HG03571 (cell line): Measurements from ENCODE around the gene SCYL3.
"Not testable (repeated sequence)": the region's sequence is repeated elsewhere in the genome, so short reads cannot be mapped to it uniquely, and the experiment has no call there.

Experiments
- ATAC-seq: cut with Tn5 transposase; IDR thresholded peaks from one replicate; pipeline ENCODE4 v1.9.1; 2021; ENCODE audit not compliant: unreplicated experiment

The SCYL3 gene, protein sequence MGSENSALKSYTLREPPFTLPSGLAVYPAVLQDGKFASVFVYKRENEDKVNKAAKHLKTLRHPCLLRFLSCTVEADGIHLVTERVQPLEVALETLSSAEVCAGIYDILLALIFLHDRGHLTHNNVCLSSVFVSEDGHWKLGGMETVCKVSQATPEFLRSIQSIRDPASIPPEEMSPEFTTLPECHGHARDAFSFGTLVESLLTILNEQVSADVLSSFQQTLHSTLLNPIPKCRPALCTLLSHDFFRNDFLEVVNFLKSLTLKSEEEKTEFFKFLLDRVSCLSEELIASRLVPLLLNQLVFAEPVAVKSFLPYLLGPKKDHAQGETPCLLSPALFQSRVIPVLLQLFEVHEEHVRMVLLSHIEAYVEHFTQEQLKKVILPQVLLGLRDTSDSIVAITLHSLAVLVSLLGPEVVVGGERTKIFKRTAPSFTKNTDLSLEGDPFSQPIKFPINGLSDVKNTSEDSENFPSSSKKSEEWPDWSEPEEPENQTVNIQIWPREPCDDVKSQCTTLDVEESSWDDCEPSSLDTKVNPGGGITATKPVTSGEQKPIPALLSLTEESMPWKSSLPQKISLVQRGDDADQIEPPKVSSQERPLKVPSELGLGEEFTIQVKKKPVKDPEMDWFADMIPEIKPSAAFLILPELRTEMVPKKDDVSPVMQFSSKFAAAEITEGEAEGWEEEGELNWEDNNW

GRCh38 chr1:169893645-169894423 lies at the start of gene SCYL3:
Gene SCYL3 (minus strand): TSS chr1:169893896. CDS start chr1:169888840, 5,056 bp downstream.
- peak; percentile 86 for ATAC-seq

- ATAC-seq = no peak
Measured at GRCh38 chr1:169941982-169942830, 48.5 kb upstream of the SCYL3 start.

DNA sequence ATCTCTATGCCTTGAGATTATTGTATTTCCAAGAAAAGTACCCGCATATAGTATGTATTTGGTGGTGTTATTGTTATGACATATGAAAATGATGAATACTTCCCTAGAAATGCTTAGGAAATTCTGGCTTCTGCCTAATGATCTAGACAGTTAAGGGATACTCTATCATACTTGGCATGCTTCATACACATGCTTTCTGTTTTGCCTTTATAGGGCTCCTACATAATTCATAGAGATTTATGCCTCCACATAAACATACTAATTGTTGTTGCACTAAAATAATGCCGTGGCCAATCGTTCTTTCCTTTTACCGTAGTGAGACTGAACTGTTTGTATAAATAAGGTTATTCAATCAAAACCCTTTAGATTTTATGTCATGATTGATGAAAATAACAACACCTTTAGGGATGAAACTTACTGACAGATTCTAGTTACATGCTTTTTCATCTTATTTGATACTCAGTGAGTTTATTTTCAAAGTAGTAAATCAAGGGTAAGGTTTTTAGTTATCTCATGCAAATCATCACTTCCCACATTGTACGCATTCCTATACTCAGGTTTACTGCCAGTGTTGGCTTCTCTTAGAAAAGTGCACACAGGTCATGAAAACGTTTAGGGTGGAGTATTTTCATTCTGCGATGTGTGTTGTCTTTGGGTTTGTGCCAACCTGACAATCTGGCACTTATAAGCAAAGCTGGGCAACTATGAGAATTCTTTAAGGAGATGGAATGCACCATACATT lies 40.5 kb upstream of the SCYL3 start:
- no peak for ATAC-seq

DNA sequence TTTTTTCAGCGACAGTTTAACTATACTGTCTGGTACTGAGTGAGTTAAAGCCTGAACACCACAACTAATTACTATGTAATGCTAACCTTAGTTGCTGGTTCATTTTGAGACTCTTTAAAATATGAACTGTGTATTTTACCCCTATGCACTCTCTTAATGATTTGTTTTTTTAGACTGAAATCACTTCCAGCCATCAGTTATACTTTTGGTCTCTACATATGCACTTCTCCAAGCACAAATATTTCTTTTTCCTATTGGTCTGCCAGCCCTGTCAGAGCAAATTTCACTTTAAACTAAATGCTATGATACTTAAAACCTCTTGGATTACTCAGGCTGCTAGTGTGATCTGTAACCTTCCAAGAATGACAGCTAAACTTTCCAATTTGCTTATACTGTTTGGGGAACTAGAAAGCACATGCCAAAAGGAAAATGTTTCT lies 38.1 kb upstream of the SCYL3 start:
- ATAC-seq = no peak

- ATAC-seq = no peak
Measured at GRCh38 chr1:169929210-169929526, 35.5 kb upstream of the SCYL3 start.

GRCh38 chr1:169928438-169929209 lies 34.9 kb upstream of the SCYL3 start:
- ATAC-seq = peak; percentile 75

- peak; percentile 54 for ATAC-seq
Measured at GRCh38 chr1:169925505-169926482, 32.1 kb upstream of the SCYL3 start.

- no peak for ATAC-seq
Measured at GRCh38 chr1:169924829-169925228, 31.1 kb upstream of the SCYL3 start.

- ATAC-seq = no peak
Measured at GRCh38 chr1:169924063-169924462, 30.4 kb upstream of the SCYL3 start.

DNA sequence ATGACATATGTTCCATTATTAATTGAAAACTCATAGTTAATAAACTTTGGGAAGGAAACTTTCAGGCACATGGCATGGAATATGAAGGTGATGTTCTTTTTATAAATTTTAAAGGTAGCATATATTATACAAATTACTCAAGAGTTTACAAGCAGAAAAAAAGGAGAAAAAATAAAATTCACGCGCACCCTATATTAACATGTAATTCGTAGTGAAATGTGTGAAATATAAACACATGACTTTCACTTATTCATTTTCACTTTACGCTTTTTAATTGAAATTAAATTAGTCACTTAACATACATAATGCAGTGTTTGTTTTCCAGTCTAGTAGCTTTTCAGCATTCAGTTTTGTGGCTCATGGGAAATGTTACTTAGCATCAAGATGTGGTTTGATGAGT lies 27.4 kb upstream of the SCYL3 start:
- ATAC-seq = no peak

- ATAC-seq = no peak
Measured at GRCh38 chr1:169918927-169919326, 25.2 kb upstream of the SCYL3 start.

GRCh38 chr1:169918220-169918619 lies 24.5 kb upstream of the SCYL3 start:
- ATAC-seq = not testable (repeated sequence)

GRCh38 chr1:169915150-169915549 lies 21.5 kb upstream of the SCYL3 start:
- ATAC-seq = no peak

DNA sequence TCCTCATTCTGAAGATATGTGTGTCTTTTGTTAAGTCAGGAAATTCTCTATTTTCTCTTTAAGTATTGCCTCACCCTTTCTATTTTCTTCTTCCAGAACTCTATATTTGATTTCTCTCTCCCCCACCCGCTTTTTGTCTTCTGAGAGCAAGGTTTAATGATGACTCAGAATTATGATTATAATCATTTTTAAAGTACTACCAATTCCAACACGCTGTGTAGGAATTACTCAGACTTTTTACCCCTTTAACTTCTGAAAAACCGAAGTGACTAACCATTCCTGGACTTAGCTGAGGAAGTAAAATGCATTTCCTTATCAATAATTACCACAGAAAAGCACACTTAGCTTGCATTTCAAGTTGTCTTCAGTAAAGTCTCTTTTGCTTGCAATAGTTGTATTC lies 20.8 kb upstream of the SCYL3 start:
- ATAC-seq = no peak

DNA sequence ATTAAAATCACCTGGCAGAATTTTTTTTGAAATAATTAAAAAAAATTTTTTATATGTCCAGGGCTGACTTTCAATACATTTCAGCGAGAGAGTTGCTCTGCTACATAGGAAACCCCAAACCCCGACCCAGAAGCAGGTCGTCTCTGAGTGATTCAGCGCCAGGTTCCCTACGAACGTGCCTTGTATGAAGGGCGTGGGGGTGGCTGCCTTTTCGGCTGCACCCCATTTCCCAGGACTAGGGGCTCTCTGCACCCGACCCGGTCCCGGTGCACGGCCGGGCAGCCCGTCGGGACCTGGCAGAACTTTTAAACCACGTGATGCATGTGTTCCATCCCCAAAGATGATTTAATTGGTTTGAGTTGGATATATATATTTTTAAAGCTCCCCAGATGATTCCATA lies 15.8 kb upstream of the SCYL3 start:
- ATAC-seq = no peak

DNA sequence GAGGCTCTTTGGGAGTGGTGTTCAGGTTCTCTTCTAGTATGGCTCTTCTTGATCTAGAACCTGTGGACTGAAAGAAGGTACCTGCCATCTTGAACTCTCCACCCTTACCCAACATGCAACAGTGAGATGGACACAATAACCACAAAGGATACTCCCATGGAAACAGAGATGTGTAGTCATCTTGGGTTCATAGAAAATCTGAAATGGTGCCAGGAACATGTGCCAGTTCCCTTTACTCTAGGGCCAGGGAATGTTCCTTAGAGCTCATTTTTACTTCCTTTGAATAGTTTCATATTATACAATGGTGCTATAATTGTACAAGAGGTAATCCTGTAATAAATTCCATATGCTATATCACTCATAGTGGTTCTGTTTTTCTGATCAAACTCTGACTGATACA lies 13.2 kb upstream of the SCYL3 start:
- no peak for ATAC-seq

DNA sequence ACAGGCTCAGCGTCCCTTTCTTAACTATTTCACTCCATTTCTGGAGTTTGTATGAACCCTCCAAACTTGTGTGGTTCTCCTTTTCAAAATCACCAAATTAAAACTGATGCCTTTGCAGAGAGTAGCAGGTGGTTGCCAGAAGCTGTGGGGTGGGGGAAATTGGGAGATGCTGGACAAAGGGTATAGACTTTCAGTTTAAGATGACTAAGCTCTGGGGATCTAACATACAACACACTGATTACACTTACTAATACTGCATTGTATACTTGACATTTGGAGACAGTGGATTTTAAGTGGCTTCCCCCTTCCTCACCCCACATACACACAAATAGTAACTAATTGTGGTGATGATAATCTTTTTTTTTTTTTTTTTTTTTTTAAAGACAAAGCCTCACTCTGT lies 11.1 kb upstream of the SCYL3 start:
- no peak for ATAC-seq

DNA sequence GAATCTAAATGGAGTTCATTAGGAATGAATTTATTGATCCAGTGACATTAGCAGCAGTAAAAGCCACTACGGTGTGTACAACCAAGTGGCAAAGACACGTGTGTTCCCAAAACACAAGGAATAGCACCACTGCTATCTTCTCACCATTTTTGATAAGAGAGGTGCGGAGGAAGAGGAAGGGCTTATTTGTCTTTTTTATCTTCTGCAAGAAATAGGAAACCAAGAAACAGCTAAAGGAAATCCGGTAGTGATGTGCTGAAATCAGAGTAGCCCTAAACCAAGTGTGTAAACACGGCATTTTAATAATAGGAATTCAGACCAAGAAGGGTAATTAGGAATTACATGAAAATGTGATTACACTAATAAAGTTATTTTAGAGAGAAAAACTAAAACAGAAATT lies 9.1 kb upstream of the SCYL3 start:
- no peak for ATAC-seq
